Endothelial cell (in vitro differentiated cells): Measurements from ENCODE around the gene NFIB. TPM values are rescaled to one million over a fixed set of nuclear protein-coding genes. Genes with fewer than 3 reads are reported as not detected.
A peak's percentile ranks its signal among the peaks of the same experiment; 100 is the strongest.

Experiments
- DNase-seq: peaks from one replicate; pipeline ENCODE4 v3.0.0; 2021; ENCODE audit warnings: low spot score
- H3K27ac Mint-ChIP-seq: one replicate; pipeline ENCODE4 v1.8.0; 2021; ENCODE audit warnings: mixed read lengths, inconsistent platforms; ENCODE audit not compliant: unreplicated experiment
- H3K27me3 Mint-ChIP-seq: one replicate; pipeline ENCODE4 v1.8.0; 2021; ENCODE audit warnings: mild to moderate bottlenecking, moderate library complexity, mixed read lengths, inconsistent platforms; ENCODE audit not compliant: unreplicated experiment
- H3K36me3 Mint-ChIP-seq: one replicate; pipeline ENCODE4 v1.8.0; 2021; ENCODE audit warnings: mild to moderate bottlenecking, low read depth, mixed read lengths, inconsistent platforms; ENCODE audit not compliant: unreplicated experiment
- H3K4me1 Mint-ChIP-seq: one replicate; pipeline ENCODE4 v1.8.0; 2021; ENCODE audit warnings: mild to moderate bottlenecking, mixed read lengths, inconsistent platforms; ENCODE audit not compliant: unreplicated experiment
- H3K4me3 Mint-ChIP-seq: one replicate; pipeline ENCODE4 v1.8.0; 2021; ENCODE audit warnings: mild to moderate bottlenecking, mixed read lengths, inconsistent platforms; ENCODE audit not compliant: unreplicated experiment
- H3K9me3 Mint-ChIP-seq: one replicate; pipeline ENCODE4 v1.8.0; 2021; ENCODE audit warnings: mixed read lengths, inconsistent platforms; ENCODE audit not compliant: unreplicated experiment
- CTCF ChIP-seq: fragments of 200-600 bp; sonication (generic); IDR thresholded peaks from one replicate; pipeline ENCODE4 v1.5.0; 2021; ENCODE audit warnings: antibody characterized with exemption; ENCODE audit not compliant: unreplicated experiment
- total RNA-seq: library from RNA; stranded (reverse); fragmentation: NEBNext Ultra II Directional; extraction: Animal tissue kit (Norgen Biotek cat#: 25700); gene quantifications from one replicate; pipeline ENCODE4 v1.2.1, GENCODE V29; 2021; ENCODE audit not compliant: unreplicated experiment

The NFIB gene
- total RNA-seq, 1 donor from 2014 or later, result 120 TPM

- peaks cover 20% of the 10 kb centered on the region for H3K36me3 Mint-ChIP-seq
- no peaks in the 10 kb centered on the region for H3K9me3 Mint-ChIP-seq
- no peak overlapping the region for H3K4me3 Mint-ChIP-seq
- H3K27me3 Mint-ChIP-seq, result peaks cover 1% of the 10 kb centered on the region
- peaks cover 16% of the 10 kb centered on the region for H3K4me1 Mint-ChIP-seq
- H3K27ac Mint-ChIP-seq, result no peak overlapping the region
- no peak for TF ChIP-seq CTCF
- no peak for DNase-seq
Observed at GRCh38 chr9:14087576-14087975, 226.4 kb downstream of the NFIB start.

GRCh38 chr9:14086495-14086894 lies 227.4 kb downstream of the NFIB start:
- Mint-ChIP-seq H3K27ac (no peak overlapping the region), H3K4me1 (peaks cover 17% of the 10 kb centered on the region), H3K36me3 (peaks cover 20% of the 10 kb centered on the region), H3K9me3 (no peaks in the 10 kb centered on the region), H3K4me3 (no peak overlapping the region), H3K27me3 (peaks cover 1% of the 10 kb centered on the region)
- no peak for DNase-seq
- TF ChIP-seq CTCF, result no peak

GRCh38 chr9:14085810-14086209 lies 228.1 kb downstream of the NFIB start:
- no peak for DNase-seq

GRCh38 chr9:14084867-14085266 lies 229.1 kb downstream of the NFIB start:
- no peak overlapping the region for H3K27ac Mint-ChIP-seq
- DNase-seq, result no peak
- H3K4me3 Mint-ChIP-seq, result no peak overlapping the region
- H3K4me1 Mint-ChIP-seq, result peaks cover 28% of the 10 kb centered on the region
- H3K36me3 Mint-ChIP-seq, result peaks cover 20% of the 10 kb centered on the region
- TF ChIP-seq CTCF, result no peak
- H3K27me3 Mint-ChIP-seq, result peaks cover 1% of the 10 kb centered on the region
- H3K9me3 Mint-ChIP-seq, result no peaks in the 10 kb centered on the region

More at GRCh38 chr9:14085810-14086209, 228.1 kb downstream of the NFIB start:
- no peak overlapping the region for H3K27ac Mint-ChIP-seq
- peaks cover 1% of the 10 kb centered on the region for H3K27me3 Mint-ChIP-seq
- no peak overlapping the region for H3K4me3 Mint-ChIP-seq
- peaks cover 23% of the 10 kb centered on the region for H3K4me1 Mint-ChIP-seq
- H3K9me3 Mint-ChIP-seq, result no peaks in the 10 kb centered on the region
- peaks cover 20% of the 10 kb centered on the region for H3K36me3 Mint-ChIP-seq
- TF ChIP-seq CTCF, result no peak

- Mint-ChIP-seq H3K9me3 (no peaks in the 10 kb centered on the region), H3K27me3 (peaks cover 1% of the 10 kb centered on the region), H3K27ac (peak overlapping the region; percentile 32), H3K4me1 (peaks cover 27% of the 10 kb centered on the region), H3K4me3 (no peak overlapping the region), H3K36me3 (peaks cover 14% of the 10 kb centered on the region)
- no peak for DNase-seq
- no peak for TF ChIP-seq CTCF
Observed at GRCh38 chr9:14083366-14083765, 230.6 kb downstream of the NFIB start.
